ENCODE data around the gene EFCC1.

Gene EFCC1

DNA sequence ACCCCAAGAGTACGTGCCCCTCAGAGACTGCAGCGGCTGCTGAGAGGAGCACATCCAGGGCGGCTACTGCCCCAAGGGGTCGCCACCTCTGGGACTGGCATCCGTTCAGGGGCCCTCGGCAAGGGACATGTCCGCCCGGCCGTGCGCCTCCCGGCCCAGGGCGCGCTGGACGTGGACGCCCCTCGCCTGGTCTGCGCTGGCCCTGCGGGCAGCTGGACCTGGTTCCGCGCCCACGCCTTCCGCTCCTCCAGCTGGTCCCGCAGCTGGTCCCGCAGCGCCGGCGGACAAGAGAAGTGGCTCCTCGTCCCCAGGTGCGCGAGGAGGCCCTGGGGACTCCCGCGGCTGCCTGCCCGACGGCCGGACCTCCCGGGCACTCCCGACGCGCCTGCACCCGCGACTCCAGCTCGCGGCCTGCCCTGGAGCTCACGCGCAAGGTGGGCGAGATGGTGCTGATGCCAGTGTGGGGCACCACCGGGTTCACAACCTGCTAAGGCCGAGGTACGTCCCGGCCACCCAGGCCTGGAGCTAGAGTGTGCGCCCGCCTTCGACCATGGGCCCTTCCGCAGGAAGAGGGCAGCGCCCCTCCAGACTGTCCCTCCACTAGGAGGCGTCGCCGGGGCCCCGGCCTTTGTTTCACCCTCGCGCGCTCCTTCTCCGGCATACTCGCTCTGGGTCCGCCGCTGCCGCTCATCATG is 45.1 kb downstream of the EFCC1 start:
- Histone ChIP-seq H3K9ac (ENCODE audit: low read length) (no peak overlapping the region), H3K27me3 (ENCODE audit: low read length) (0 out of 2 replicates have a peak, but pooled peaks cover 5% of the 10 kb centered on the region), H3K36me3 (ENCODE audit: low read length) (no peaks in the 10 kb centered on the region), H2AFZ (ENCODE audit: low read depth, low read length, severe bottlenecking) (no peak overlapping the region), H3F3A (ENCODE audit: insufficient read depth) (no peaks in the 10 kb centered on the region), H3K9me2 (replicated peaks; ENCODE audit: insufficient read depth, low read length) (no peaks in the 10 kb centered on the region), H4K20me1 (ENCODE audit: low read depth, low read length) (no peaks in the 10 kb centered on the region), H3K4me2 (ENCODE audit: low read depth, low read length, poor library complexity, severe bottlenecking) (no peak overlapping the region), H3K79me2 (ENCODE audit: insufficient read depth, low read length) (no peaks in the 10 kb centered on the region), H3K4me3 (ENCODE audit: insufficient read depth, low read length, poor library complexity, severe bottlenecking) (no peak overlapping the region), H3K27ac (ENCODE audit: low read depth, low read length) (no peak overlapping the region), H3K9me3 (ENCODE audit: insufficient read depth, low read length) (no peaks in the 10 kb centered on the region)
- TF ChIP-seq, protein P1, sequence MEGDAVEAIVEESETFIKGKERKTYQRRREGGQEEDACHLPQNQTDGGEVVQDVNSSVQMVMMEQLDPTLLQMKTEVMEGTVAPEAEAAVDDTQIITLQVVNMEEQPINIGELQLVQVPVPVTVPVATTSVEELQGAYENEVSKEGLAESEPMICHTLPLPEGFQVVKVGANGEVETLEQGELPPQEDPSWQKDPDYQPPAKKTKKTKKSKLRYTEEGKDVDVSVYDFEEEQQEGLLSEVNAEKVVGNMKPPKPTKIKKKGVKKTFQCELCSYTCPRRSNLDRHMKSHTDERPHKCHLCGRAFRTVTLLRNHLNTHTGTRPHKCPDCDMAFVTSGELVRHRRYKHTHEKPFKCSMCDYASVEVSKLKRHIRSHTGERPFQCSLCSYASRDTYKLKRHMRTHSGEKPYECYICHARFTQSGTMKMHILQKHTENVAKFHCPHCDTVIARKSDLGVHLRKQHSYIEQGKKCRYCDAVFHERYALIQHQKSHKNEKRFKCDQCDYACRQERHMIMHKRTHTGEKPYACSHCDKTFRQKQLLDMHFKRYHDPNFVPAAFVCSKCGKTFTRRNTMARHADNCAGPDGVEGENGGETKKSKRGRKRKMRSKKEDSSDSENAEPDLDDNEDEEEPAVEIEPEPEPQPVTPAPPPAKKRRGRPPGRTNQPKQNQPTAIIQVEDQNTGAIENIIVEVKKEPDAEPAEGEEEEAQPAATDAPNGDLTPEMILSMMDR (IDR thresholded peaks at IDR 0.05; ENCODE audit: insufficient read depth, low read length, poor library complexity, severe bottlenecking) = no peak
- TF ChIP-seq EZH2phosphoT487 (conservative IDR thresholded peaks at IDR 0.05; ENCODE audit: low read length) = no peak

DNA sequence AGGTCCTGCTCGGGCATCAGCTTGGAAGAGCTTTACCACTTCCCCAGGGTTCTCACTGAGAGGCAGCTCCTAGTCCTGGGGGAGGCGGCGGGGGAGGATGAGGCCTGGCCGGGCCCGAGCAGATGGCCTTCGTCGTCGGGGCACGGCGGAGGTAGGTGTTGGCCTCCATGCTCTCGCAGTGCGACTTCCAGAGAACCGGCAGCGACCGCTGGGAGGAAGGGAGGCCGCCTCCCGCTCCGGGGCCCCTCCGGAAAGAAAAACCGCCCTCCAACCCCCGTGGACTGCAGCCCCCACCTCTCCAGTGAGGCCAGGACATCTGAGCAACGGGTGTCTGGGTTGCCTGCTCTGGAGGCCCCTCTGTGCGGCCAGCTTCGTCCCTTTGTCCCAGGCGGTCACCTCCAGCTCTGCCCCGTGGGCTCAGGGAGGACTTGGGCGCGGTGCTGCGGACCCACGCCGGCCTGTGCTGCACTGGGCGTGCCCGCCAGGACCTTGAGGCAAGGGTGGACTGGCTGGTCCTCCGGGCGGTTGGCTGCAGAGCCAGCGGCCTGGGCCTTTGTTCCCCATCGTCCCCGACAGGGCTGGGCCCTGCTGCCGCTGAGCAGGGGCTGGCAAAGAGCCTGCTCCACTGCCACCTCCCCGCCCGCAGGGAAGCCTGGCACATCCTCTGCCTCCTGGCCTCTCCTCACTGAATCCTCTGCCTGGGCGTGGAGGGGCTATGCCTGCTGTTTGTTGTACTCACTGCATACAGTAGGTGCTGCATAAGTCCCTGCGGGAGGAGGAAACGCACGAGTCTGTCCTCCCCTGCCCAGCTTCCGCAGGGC is 45.8 kb downstream of the EFCC1 start:
- H3K4me3 ChIP-seq (ENCODE audit: insufficient read depth, low read length, poor library complexity, severe bottlenecking) = no peak overlapping the region
- no peak for TF ChIP-seq EZH2phosphoT487 (conservative IDR thresholded peaks at IDR 0.05; ENCODE audit: low read length)
- TF ChIP-seq, protein P1 (IDR thresholded peaks at IDR 0.05; ENCODE audit: insufficient read depth, low read length, poor library complexity, severe bottlenecking) = no peak

DNA sequence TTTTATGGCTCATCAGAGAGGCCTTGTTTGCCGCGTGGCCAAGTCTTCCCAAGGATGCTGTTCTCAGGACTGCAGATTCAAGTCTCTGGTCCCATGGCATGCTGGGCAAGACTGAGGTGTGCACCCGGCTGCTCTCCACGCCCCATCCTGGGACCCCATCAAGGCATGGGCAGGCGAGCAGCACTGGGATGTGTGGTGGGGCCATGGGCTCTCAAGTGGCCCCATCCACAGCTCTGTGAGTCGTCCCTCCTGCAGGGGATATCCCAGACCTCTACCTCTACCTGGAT is 46.4 kb downstream of the EFCC1 start:
- no peaks in the 10 kb centered on the region for H3F3A ChIP-seq (ENCODE audit: insufficient read depth)

More for the DNA sequence above, 45.8 kb downstream of the EFCC1 start:
- Histone ChIP-seq H3K9me2 (replicated peaks; ENCODE audit: insufficient read depth, low read length) (no peaks in the 10 kb centered on the region), H3K36me3 (ENCODE audit: low read length) (no peaks in the 10 kb centered on the region), H3F3A (ENCODE audit: insufficient read depth) (no peaks in the 10 kb centered on the region), H3K9ac (ENCODE audit: low read length) (no peak overlapping the region), H3K4me2 (ENCODE audit: low read depth, low read length, poor library complexity, severe bottlenecking) (no peak overlapping the region), H3K79me2 (ENCODE audit: insufficient read depth, low read length) (no peaks in the 10 kb centered on the region), H4K20me1 (ENCODE audit: low read depth, low read length) (no peaks in the 10 kb centered on the region), H3K27ac (ENCODE audit: low read depth, low read length) (no peak overlapping the region), H3K27me3 (ENCODE audit: low read length) (0 out of 2 replicates have a peak, but pooled peaks cover 2% of the 10 kb centered on the region), H2AFZ (ENCODE audit: low read depth, low read length, severe bottlenecking) (no peak overlapping the region), H3K9me3 (ENCODE audit: insufficient read depth, low read length) (no peaks in the 10 kb centered on the region)

More for the DNA sequence above, 46.4 kb downstream of the EFCC1 start:
- no peaks in the 10 kb centered on the region for H3K36me3 ChIP-seq (ENCODE audit: low read length)
- no peak overlapping the region for H3K27ac ChIP-seq (ENCODE audit: low read depth, low read length)
- no peak overlapping the region for H2AFZ ChIP-seq (ENCODE audit: low read depth, low read length, severe bottlenecking)
- H3K9me3 ChIP-seq (ENCODE audit: insufficient read depth, low read length) = no peaks in the 10 kb centered on the region
- no peaks in the 10 kb centered on the region for H3K27me3 ChIP-seq (ENCODE audit: low read length)
- no peaks in the 10 kb centered on the region for H3K9me2 ChIP-seq (replicated peaks; ENCODE audit: insufficient read depth, low read length)
- H4K20me1 ChIP-seq (ENCODE audit: low read depth, low read length) = no peaks in the 10 kb centered on the region
- H3K9ac ChIP-seq (ENCODE audit: low read length) = no peak overlapping the region
- no peak overlapping the region for H3K4me2 ChIP-seq (ENCODE audit: low read depth, low read length, poor library complexity, severe bottlenecking)
- TF ChIP-seq, protein P1 (IDR thresholded peaks at IDR 0.05; ENCODE audit: insufficient read depth, low read length, poor library complexity, severe bottlenecking) = no peak
- no peak for TF ChIP-seq EZH2phosphoT487 (conservative IDR thresholded peaks at IDR 0.05; ENCODE audit: low read length)
- H3K4me3 ChIP-seq (ENCODE audit: insufficient read depth, low read length, poor library complexity, severe bottlenecking) = no peak overlapping the region
- H3K79me2 ChIP-seq (ENCODE audit: insufficient read depth, low read length) = no peaks in the 10 kb centered on the region
